ENCODE data around the gene SERPINB7.

GRCh38 chr18:63765837-63766236 is 9.4 kb upstream of the SERPINB7 start:
- no peak for TF ChIP-seq POLR2A (IDR thresholded peaks at IDR 0.05)
- TF ChIP-seq CTCF (IDR thresholded peaks at IDR 0.05 in 8 of 11, conservative IDR thresholded peaks at IDR 0.05 in 3 of 11) = no peak
- TF ChIP-seq POLR2AphosphoS5 (IDR thresholded peaks at IDR 0.05) = no peak

Measured in spleen (tissue), 7 donors.